Psoas muscle (tissue), 8 donors: ENCODE data around the gene CXCL12. TPM values are rescaled to one million over a fixed set of nuclear protein-coding genes. Genes with fewer than 3 reads are reported as not detected.
A peak's percentile ranks its signal among the peaks of the same experiment; 100 is the strongest.

ENCODE experiments used
- ATAC-seq, 4 donors: fragments of 200-7000 bp; cut with Tn5 transposase; one replicate each; pipeline ENCODE4 v1.9.1; 2020; ENCODE audit warnings: moderate library complexity in 3 of 4, mild to moderate bottlenecking in 2 of 4
- DNase-seq, 2 donors: peaks; one replicate each; pipeline ENCODE4 v3.0.0-alpha.2; 2020
- H3K27ac ChIP-seq: fragments of 200-600 bp; one replicate; pipeline ENCODE4 v1.8.0; 2022
- H3K27me3 ChIP-seq, 3 donors: fragments of 200-600 bp in 1 of 3; one replicate each; pipeline versions ENCODE4 v1.6.1 to v1.8.0; 2013 to 2022; ENCODE audit warnings: low read length in 2 of 3, mild to moderate bottlenecking in 2 of 3, moderate library complexity in 1 of 3; ENCODE audit not compliant: insufficient read depth in 3 of 3
- H3K36me3 ChIP-seq, 2 donors: fragments of 200-600 bp in 1 of 2; one replicate each; pipeline versions ENCODE4 v1.6.1 to v1.8.0; 2013 to 2022; ENCODE audit warnings: low read depth in 1 of 2, mild to moderate bottlenecking in 1 of 2, moderate library complexity in 1 of 2; ENCODE audit not compliant: insufficient read depth in 1 of 2
- H3K4me1 ChIP-seq: fragments of 200-600 bp; one replicate; pipeline ENCODE4 v1.8.0; 2022
- H3K4me3 ChIP-seq: fragments of 200-600 bp; one replicate; pipeline ENCODE4 v1.8.0; 2022; ENCODE audit warnings: mild to moderate bottlenecking
- H3K9me3 ChIP-seq: fragments of 200-600 bp; one replicate; pipeline ENCODE4 v1.8.0; 2022
- WGBS, 3 donors: extraction: QIAGEN DNeasy Blood & Tissue Kit; methylation state at CpG; one replicate each; pipeline versions ENCODE4 v1.1.6 to v1.1.7; 2013; 5-methylcytosine and 5-hydroxymethylcytosine counted together
- intact Hi-C, 2 donors: fragments of 100-400 bp; cut with DNase I; formaldehyde crosslinking; loops; one replicate each; pipeline versions ENCODE4 v1.11.0 to v1.14.2; 2022
- polyA plus RNA-seq, 3 donors: library from polyadenylated mRNA; stranded (reverse); fragments of 200-250 nt; gene quantifications; one replicate each; pipeline ENCODE4 v1.2.3, GENCODE V29; 2013
- total RNA-seq, 4 donors: library from RNA; stranded (reverse); fragmentation: NEBNext Ultra II Directional in 2 of 4; extraction: Animal tissue kit (Norgen Biotek cat#: 25700) in 2 of 4; gene quantifications; one replicate each; pipeline versions ENCODE4 v1.2.1 to v1.2.4, GENCODE V29; 2021 to 2023
- TF ChIP-seq, protein P1 (sequence below): fragments of 200-600 bp; IDR thresholded peaks from one replicate; pipeline ENCODE4 v1.8.0; 2022; ENCODE audit warnings: antibody characterized with exemption
- donor health status: healthy with polysubstance abuse.
- donor health status: DM: no; HTN: no; CAD: no; lungs with moderate emphysema.
- donor health status: Bipolar disorder and iron deficiency.
- donor health status: healthy.
- donor health status: DM: yes; HTN: yes; CAD: no.
- donor health status: DM: no; HTN: no; CAD: no.
- donor health status: DM: no; HTN: no; CAD: no.
- donor health status: DM: yes; HTN: yes; CAD: no.

Gene CXCL12
- total and polyA plus RNA-seq, 7 donors, result 16.1 to 84.4 (median 40.4) TPM

- peak in 1 of 2 donors; percentile 28 for DNase-seq
- H3K27me3 ChIP-seq, result no peaks in the 10 kb centered on the region
- H3K4me1 ChIP-seq, result peaks cover 44% of the 10 kb centered on the region
- peak overlapping the region; percentile 86 for H3K27ac ChIP-seq
- intact Hi-C loops, result no loop called here
- 37 to 52% (median 46%) methylated on average over 6 to 10 of the region's 10 CpGs for WGBS, 3 donors
- ATAC-seq, result no peak
- H3K9me3 ChIP-seq, result no peaks in the 10 kb centered on the region
- peaks cover 0 to 27% of the 10 kb centered on the region in 2 donors for H3K36me3 ChIP-seq
- TF ChIP-seq, protein P1, sequence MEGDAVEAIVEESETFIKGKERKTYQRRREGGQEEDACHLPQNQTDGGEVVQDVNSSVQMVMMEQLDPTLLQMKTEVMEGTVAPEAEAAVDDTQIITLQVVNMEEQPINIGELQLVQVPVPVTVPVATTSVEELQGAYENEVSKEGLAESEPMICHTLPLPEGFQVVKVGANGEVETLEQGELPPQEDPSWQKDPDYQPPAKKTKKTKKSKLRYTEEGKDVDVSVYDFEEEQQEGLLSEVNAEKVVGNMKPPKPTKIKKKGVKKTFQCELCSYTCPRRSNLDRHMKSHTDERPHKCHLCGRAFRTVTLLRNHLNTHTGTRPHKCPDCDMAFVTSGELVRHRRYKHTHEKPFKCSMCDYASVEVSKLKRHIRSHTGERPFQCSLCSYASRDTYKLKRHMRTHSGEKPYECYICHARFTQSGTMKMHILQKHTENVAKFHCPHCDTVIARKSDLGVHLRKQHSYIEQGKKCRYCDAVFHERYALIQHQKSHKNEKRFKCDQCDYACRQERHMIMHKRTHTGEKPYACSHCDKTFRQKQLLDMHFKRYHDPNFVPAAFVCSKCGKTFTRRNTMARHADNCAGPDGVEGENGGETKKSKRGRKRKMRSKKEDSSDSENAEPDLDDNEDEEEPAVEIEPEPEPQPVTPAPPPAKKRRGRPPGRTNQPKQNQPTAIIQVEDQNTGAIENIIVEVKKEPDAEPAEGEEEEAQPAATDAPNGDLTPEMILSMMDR, result no peak
- peak overlapping the region; percentile 74 for H3K4me3 ChIP-seq
Measured at GRCh38 chr10:44382131-44382858, 2.6 kb downstream of the CXCL12 start.

- intact Hi-C loops, result no loop called here
- no peaks in the 10 kb centered on the region for H3K27me3 ChIP-seq
- H3K4me3 ChIP-seq, result no peak overlapping the region
- peaks cover 0 to 38% of the 10 kb centered on the region in 2 donors for H3K36me3 ChIP-seq
- no peak for DNase-seq
- peak; percentile 22 to 71 (median 56) for ATAC-seq
- TF ChIP-seq, protein P1, result no peak
- H3K9me3 ChIP-seq, result no peaks in the 10 kb centered on the region
- 20 to 32% (median 27%) methylated on average over 7 to 8 of the region's 8 CpGs for WGBS, 3 donors
- H3K27ac ChIP-seq, result peak overlapping the region; percentile 47
- H3K4me1 ChIP-seq, result peaks cover 50% of the 10 kb centered on the region
Measured at GRCh38 chr10:44380829-44381600, 3.9 kb downstream of the CXCL12 start.

- Histone ChIP-seq H3K4me1 (peaks cover 56% of the 10 kb centered on the region), H3K9me3 (no peaks in the 10 kb centered on the region), H3K27me3 (no peaks in the 10 kb centered on the region), H3K4me3 (no peak overlapping the region), H3K36me3 (peaks cover 0 to 46% of the 10 kb centered on the region in 2 donors), H3K27ac (peak overlapping the region; percentile 11)
- DNase-seq (no peak), ATAC-seq (no peak)
- TF ChIP-seq, protein P1, result no peak
- WGBS, 3 donors, result 50 to 66% (median 56%) methylated on average over 4 of the region's 4 CpGs
- intact Hi-C loops, result loop anchor here in 1 of 2 donors (5.0 to 10.0 kb wide), 2 partner anchors 38 to 325 kb away; no protein-coding TSS in a partner anchor
Measured at GRCh38 chr10:44379907-44380306, 5.0 kb downstream of the CXCL12 start.

GRCh38 chr10:44378626-44379025, 6.3 kb downstream of the CXCL12 start:
- no peak overlapping the region for H3K27ac ChIP-seq
- WGBS, 3 donors, result 92 to 93% (median 92%) methylated on average over 14 of the region's 14 CpGs
- ATAC-seq (no peak), DNase-seq (no peak)
- TF ChIP-seq, protein P1, result no peak
- intact Hi-C loops, result loop anchor here in 1 of 2 donors (5.0 to 10.0 kb wide), 2 partner anchors 36 to 324 kb away; no protein-coding TSS in a partner anchor
- no peaks in the 10 kb centered on the region for H3K9me3 ChIP-seq
- H3K4me3 ChIP-seq, result no peak overlapping the region
- H3K27me3 ChIP-seq, result no peaks in the 10 kb centered on the region
- peaks cover 0 to 55% of the 10 kb centered on the region in 2 donors for H3K36me3 ChIP-seq
- H3K4me1 ChIP-seq, result peaks cover 56% of the 10 kb centered on the region
